Chondrocyte (in vitro differentiated cells): ENCODE data around the gene VPS13D. TPM values are rescaled to one million over a fixed set of nuclear protein-coding genes. Genes with fewer than 3 reads are reported as not detected.
"Not testable (repeated sequence)": the region's sequence is repeated elsewhere in the genome, so short reads cannot be mapped to it uniquely, and the experiment has no call there.

Experiments
- DNase-seq: peaks from one replicate; pipeline ENCODE4 v3.0.0; 2021; ENCODE audit warnings: mixed read lengths, low spot score
- H3K27ac Mint-ChIP-seq: one replicate; pipeline ENCODE4 v1.8.0; 2021; ENCODE audit warnings: mild to moderate bottlenecking, moderate library complexity, mixed read lengths; ENCODE audit not compliant: unreplicated experiment
- H3K27me3 Mint-ChIP-seq: 2 replicates; pipeline ENCODE4 v1.8.0; 2021; ENCODE audit warnings: low read depth, mixed read lengths
- H3K36me3 Mint-ChIP-seq: 2 replicates; pipeline ENCODE4 v1.8.0; 2021; ENCODE audit warnings: low read depth, mixed read lengths
- H3K4me1 Mint-ChIP-seq: 2 replicates; pipeline ENCODE4 v1.8.0; 2021; ENCODE audit warnings: low read depth, mild to moderate bottlenecking, mixed read lengths
- H3K4me3 Mint-ChIP-seq: one replicate; pipeline ENCODE4 v1.8.0; 2021; ENCODE audit warnings: mild to moderate bottlenecking, moderate library complexity, mixed read lengths; ENCODE audit not compliant: unreplicated experiment
- H3K9me3 Mint-ChIP-seq: 2 replicates; pipeline ENCODE4 v1.8.0; 2021; ENCODE audit warnings: low read depth, mixed read lengths
- total RNA-seq: library from RNA; stranded (reverse); gene quantifications from 3 replicates; pipeline ENCODE4 v1.2.1, GENCODE V29; 2021
- TF ChIP-seq, protein P1 (sequence below): fragments of 200-600 bp; sonication (generic); IDR thresholded peaks from 2 replicates; pipeline ENCODE4 v1.5.0; 2021; ENCODE audit warnings: antibody characterized with exemption, mild to moderate bottlenecking, moderate library complexity

Gene VPS13D
- total RNA-seq, 1 donor from 2014 or later = 40.0 TPM

GRCh38 chr1:12324423-12324822 is 94.6 kb downstream of the VPS13D start:
- no peak for DNase-seq
- Mint-ChIP-seq H3K27ac (no peak overlapping the region), H3K36me3 (peaks cover 30% of the 10 kb centered on the region), H3K4me3 (no peak overlapping the region), H3K4me1 (no peaks in the 10 kb centered on the region), H3K9me3 (no peaks in the 10 kb centered on the region), H3K27me3 (no peaks in the 10 kb centered on the region)
- TF ChIP-seq, protein P1, sequence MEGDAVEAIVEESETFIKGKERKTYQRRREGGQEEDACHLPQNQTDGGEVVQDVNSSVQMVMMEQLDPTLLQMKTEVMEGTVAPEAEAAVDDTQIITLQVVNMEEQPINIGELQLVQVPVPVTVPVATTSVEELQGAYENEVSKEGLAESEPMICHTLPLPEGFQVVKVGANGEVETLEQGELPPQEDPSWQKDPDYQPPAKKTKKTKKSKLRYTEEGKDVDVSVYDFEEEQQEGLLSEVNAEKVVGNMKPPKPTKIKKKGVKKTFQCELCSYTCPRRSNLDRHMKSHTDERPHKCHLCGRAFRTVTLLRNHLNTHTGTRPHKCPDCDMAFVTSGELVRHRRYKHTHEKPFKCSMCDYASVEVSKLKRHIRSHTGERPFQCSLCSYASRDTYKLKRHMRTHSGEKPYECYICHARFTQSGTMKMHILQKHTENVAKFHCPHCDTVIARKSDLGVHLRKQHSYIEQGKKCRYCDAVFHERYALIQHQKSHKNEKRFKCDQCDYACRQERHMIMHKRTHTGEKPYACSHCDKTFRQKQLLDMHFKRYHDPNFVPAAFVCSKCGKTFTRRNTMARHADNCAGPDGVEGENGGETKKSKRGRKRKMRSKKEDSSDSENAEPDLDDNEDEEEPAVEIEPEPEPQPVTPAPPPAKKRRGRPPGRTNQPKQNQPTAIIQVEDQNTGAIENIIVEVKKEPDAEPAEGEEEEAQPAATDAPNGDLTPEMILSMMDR = no peak

GRCh38 chr1:12324973-12325372 is 95.1 kb downstream of the VPS13D start:
- not testable (repeated sequence) for H3K4me3 Mint-ChIP-seq, H3K27ac Mint-ChIP-seq, H3K9me3 Mint-ChIP-seq, DNase-seq, H3K4me1 Mint-ChIP-seq, H3K27me3 Mint-ChIP-seq
- peaks cover 27% of the 10 kb centered on the region for H3K36me3 Mint-ChIP-seq

DNA sequence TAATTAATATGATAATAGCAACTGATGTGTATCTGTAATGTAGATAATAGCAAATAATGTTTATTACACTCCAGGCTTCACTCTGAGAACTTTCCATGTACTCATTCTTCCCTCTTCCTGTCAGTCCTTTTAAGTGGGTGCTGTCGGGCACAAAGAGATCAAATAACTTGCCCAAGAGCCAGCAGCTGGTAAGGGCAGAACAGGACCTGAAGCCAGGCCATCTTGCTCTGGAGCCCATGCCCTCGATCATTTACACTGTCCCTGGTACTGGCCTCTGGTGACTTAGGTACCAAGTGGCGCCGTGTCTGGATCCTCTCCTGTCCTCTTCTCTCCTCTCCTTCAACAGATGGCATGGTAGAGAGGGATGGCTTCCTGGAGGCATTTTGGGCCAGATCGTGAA is 97.2 kb downstream of the VPS13D start:
- Mint-ChIP-seq H3K4me1 (no peaks in the 10 kb centered on the region), H3K9me3 (no peaks in the 10 kb centered on the region), H3K4me3 (no peak overlapping the region), H3K27me3 (no peaks in the 10 kb centered on the region), H3K36me3 (peaks cover 27% of the 10 kb centered on the region), H3K27ac (no peak overlapping the region)
- TF ChIP-seq, protein P1 = no peak
- no peak for DNase-seq

DNA sequence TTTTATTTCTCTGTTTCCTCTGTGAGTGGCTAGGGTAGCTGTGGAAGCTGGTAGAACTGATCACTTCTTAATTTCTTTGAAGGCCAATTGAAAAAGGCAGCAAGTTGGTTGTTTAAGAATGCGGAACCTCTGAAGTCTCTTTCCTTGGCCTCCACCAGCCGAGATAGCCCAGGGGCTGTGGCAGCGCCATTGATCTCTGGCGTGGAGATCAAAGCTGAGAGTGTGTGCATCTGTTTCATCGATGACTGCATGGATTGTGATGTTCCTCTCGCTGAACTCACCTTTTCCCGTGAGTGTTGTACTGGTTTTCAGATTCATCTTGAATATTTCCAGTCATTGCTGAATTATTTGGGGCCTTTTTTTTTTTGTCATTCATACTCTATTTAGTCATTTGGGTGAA is 97.7 kb downstream of the VPS13D start:
- no peaks in the 10 kb centered on the region for H3K9me3 Mint-ChIP-seq
- H3K4me1 Mint-ChIP-seq = no peaks in the 10 kb centered on the region

DNA sequence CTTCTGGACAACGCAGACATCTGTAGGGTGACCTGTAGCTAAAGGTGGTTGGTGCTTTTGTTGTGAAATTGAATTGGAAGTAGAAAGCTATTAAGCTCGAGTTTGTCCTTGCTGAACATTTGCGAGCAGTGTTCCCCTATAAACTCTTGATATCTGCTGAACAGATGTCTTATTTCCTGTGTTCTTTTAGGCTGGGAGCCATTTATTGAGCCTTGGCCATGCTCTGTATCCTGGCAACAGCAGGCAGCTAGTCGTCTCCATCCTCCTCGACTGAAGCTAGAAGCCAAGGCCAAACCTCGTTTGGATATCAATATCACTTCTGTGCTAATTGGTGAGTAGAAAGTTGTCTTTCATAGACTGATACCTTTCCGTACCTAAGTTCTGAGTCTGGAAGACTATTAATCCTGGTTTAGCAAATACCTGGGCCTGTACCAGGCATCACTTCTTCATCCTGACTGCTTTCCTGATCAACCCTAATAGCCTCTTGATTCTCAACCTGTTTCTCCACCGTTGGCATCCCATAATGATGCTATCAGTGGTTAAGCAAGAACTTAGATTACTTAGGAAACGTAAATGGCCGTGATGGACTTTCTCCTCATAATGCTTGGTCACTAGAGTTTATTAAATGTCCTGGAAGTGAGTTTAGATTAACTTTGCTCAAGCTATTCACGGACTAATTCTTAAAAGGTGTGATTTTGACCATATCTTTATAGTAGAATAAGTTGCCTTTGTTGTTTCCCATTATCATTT is 103.4 kb downstream of the VPS13D start:
- no peak overlapping the region for H3K4me3 Mint-ChIP-seq
- no peaks in the 10 kb centered on the region for H3K27me3 Mint-ChIP-seq
- TF ChIP-seq, protein P1 = no peak
- H3K27ac Mint-ChIP-seq = no peak overlapping the region
- H3K36me3 Mint-ChIP-seq = peaks cover 34% of the 10 kb centered on the region
- no peak for DNase-seq
- H3K4me1 Mint-ChIP-seq = peaks cover 25% of the 10 kb centered on the region
- no peaks in the 10 kb centered on the region for H3K9me3 Mint-ChIP-seq

More for the DNA sequence above, 97.7 kb downstream of the VPS13D start:
- H3K4me3 Mint-ChIP-seq = no peak overlapping the region
- H3K27ac Mint-ChIP-seq = no peak overlapping the region
- no peak for DNase-seq
- H3K27me3 Mint-ChIP-seq = no peaks in the 10 kb centered on the region
- TF ChIP-seq, protein P1 = no peak
- peaks cover 23% of the 10 kb centered on the region for H3K36me3 Mint-ChIP-seq

GRCh38 chr1:12335815-12336214 is 106.0 kb downstream of the VPS13D start:
- Mint-ChIP-seq H3K27ac (no peak overlapping the region), H3K9me3 (no peaks in the 10 kb centered on the region), H3K36me3 (peaks cover 30% of the 10 kb centered on the region), H3K4me1 (peaks cover 49% of the 10 kb centered on the region), H3K4me3 (no peak overlapping the region), H3K27me3 (no peaks in the 10 kb centered on the region)
- TF ChIP-seq, protein P1 = no peak
- no peak for DNase-seq
